AG08396 (cell line): ENCODE measurements around the gene SH3D21.

Experiments used
- DNase-seq: peaks from one replicate; pipeline ENCODE4 v3.0.0; 2012; ENCODE audit warnings: low spot score, mixed read lengths

The SH3D21 gene

GRCh38 chr1:36306210-36306901 is at the start of gene SH3D21:
TSS of gene SH3D21 (plus strand) at chr1:36306368. CDS start at chr1:36306421, 53 bp downstream.
- peak; percentile 47 for DNase-seq

GRCh38 chr1:36256558-36257374 is 49.4 kb upstream of the SH3D21 start:
- DNase-seq: no peak

GRCh38 chr1:36257375-36257767 is 48.8 kb upstream of the SH3D21 start:
- DNase-seq: no peak

GRCh38 chr1:36258960-36259344 is 47.2 kb upstream of the SH3D21 start:
- no peak for DNase-seq

GRCh38 chr1:36268981-36269380 is 37.2 kb upstream of the SH3D21 start:
- no peak for DNase-seq

- no peak for DNase-seq
Measured at GRCh38 chr1:36269408-36269838, 36.7 kb upstream of the SH3D21 start.

GRCh38 chr1:36273024-36273423 is 33.1 kb upstream of the SH3D21 start:
- DNase-seq: no peak

GRCh38 chr1:36274201-36274600 is 32.0 kb upstream of the SH3D21 start:
- no peak for DNase-seq

- DNase-seq: no peak
Measured at GRCh38 chr1:36276688-36277087, 29.5 kb upstream of the SH3D21 start.

- no peak for DNase-seq
Measured at GRCh38 chr1:36279110-36279788, 26.9 kb upstream of the SH3D21 start.

GRCh38 chr1:36279789-36280296 is 26.3 kb upstream of the SH3D21 start:
- DNase-seq: no peak

GRCh38 chr1:36284061-36284460 is 22.1 kb upstream of the SH3D21 start:
- DNase-seq: no peak

- DNase-seq: no peak
Measured at GRCh38 chr1:36284517-36284916, 21.7 kb upstream of the SH3D21 start.

GRCh38 chr1:36285443-36286101 is 20.6 kb upstream of the SH3D21 start:
- DNase-seq: peak; percentile 73

GRCh38 chr1:36286802-36287201 is 19.4 kb upstream of the SH3D21 start:
- no peak for DNase-seq

- no peak for DNase-seq
Measured at GRCh38 chr1:36287595-36287994, 18.6 kb upstream of the SH3D21 start.

GRCh38 chr1:36295390-36295789 is 10.8 kb upstream of the SH3D21 start:
- no peak for DNase-seq

GRCh38 chr1:36297062-36297461 is 9.1 kb upstream of the SH3D21 start:
- DNase-seq: no peak

GRCh38 chr1:36298640-36299039 is 7.5 kb upstream of the SH3D21 start:
- DNase-seq: no peak

GRCh38 chr1:36300526-36300925 is 5.6 kb upstream of the SH3D21 start:
- no peak for DNase-seq

GRCh38 chr1:36301220-36301619 is 4.9 kb upstream of the SH3D21 start:
- DNase-seq: no peak

GRCh38 chr1:36303244-36303643 is 2.9 kb upstream of the SH3D21 start:
- no peak for DNase-seq
